ENCODE measurements around the gene ARHGAP42.

GRCh38 chr11:100726680-100727079 is 39.6 kb downstream of the ARHGAP42 start:
- no peak for TF ChIP-seq EZH2 (IDR thresholded peaks at IDR 0.05; ENCODE audit: insufficient read depth, low read length)
- TF ChIP-seq CTCF (IDR thresholded peaks at IDR 0.05; ENCODE audit: insufficient read depth, low read depth, low read length) = no peak
